Caco-2 (cell line): ENCODE results near the gene FKBP7. TPM values are rescaled to one million over a fixed set of nuclear protein-coding genes. Genes with fewer than 3 reads are reported as not detected.

ENCODE experiments used
- BruUV-seq: library from RNA; stranded (reverse); fragments of 400-500 nt; replicated peaks from 2 replicates; lab custom pipeline; 2021; lab: Mats Ljungman, UMichigan
- CTCF ChIA-PET: fragments of 300-600 bp; sonication (Branson Sonifier 250); formaldehyde crosslinking; loops from one replicate; lab custom pipeline; 2022; ENCODE audit warnings: antibody characterized with exemption; lab: Charles Lee
- POLR2A ChIA-PET: fragments of 300-600 bp; sonication (Branson Sonifier 250); formaldehyde crosslinking; loops from one replicate; lab custom pipeline; 2022; ENCODE audit warnings: antibody characterized with exemption; lab: Charles Lee
- DNase-seq, 2 experiments: peaks; one replicate each; pipeline versions ENCODE4 v3.0.0 to v3.0.0-alpha.2; 2020 to 2022
- H3K27me3 ChIP-seq: replicated peaks from 2 replicates; pipeline ENCODE4 v1.6.0; 2011; ENCODE audit warnings: low read length; ENCODE audit not compliant: control insufficient read depth, insufficient read depth
- H3K36me3 ChIP-seq: 2 replicates; pipeline ENCODE4 v1.5.1; 2011; ENCODE audit warnings: low read length; ENCODE audit not compliant: control insufficient read depth, insufficient read depth
- H3K4me1 ChIP-seq: fragments of 250-450 bp; sonication (Bioruptor Pico); 2 replicates; pipeline ENCODE4 v1.5.1; 2020; ENCODE audit warnings: mild to moderate bottlenecking
- H3K4me3 ChIP-seq: 2 replicates; pipeline ENCODE4 v1.5.1; 2011; ENCODE audit warnings: low read depth, mild to moderate bottlenecking, control low read depth, low read length
- H3K9me3 ChIP-seq: fragments of 250-450 bp; sonication (Bioruptor Pico); 2 replicates; pipeline ENCODE4 v1.5.1; 2020; ENCODE audit warnings: mild to moderate bottlenecking, moderate library complexity
- H3K27ac Mint-ChIP-seq: one replicate; pipeline ENCODE4 v1.8.0; 2022; ENCODE audit warnings: mixed read lengths; ENCODE audit not compliant: unreplicated experiment
- H3K27me3 Mint-ChIP-seq: one replicate; pipeline ENCODE4 v1.8.0; 2022; ENCODE audit warnings: mixed read lengths; ENCODE audit not compliant: insufficient read depth, unreplicated experiment
- H3K36me3 Mint-ChIP-seq: one replicate; pipeline ENCODE4 v1.8.0; 2022; ENCODE audit warnings: mild to moderate bottlenecking, mixed read lengths; ENCODE audit not compliant: insufficient read depth, unreplicated experiment
- H3K4me1 Mint-ChIP-seq: one replicate; pipeline ENCODE4 v1.8.0; 2022; ENCODE audit warnings: low read depth, mixed read lengths; ENCODE audit not compliant: unreplicated experiment
- H3K4me3 Mint-ChIP-seq: one replicate; pipeline ENCODE4 v1.8.0; 2022; ENCODE audit warnings: mild to moderate bottlenecking, moderate library complexity, mixed read lengths; ENCODE audit not compliant: unreplicated experiment
- H3K9me3 Mint-ChIP-seq: one replicate; pipeline ENCODE4 v1.8.0; 2022; ENCODE audit warnings: mixed read lengths; ENCODE audit not compliant: unreplicated experiment
- CTCF ChIP-seq, 2 experiments: fragments of 200-600 bp in 1 of 2; IDR thresholded peaks; 1 replicate in 1 of 2; 2 replicates in 1 of 2; pipeline versions ENCODE4 v1.5.1 to v1.8.0; 2011 to 2022; ENCODE audit warnings: antibody characterized with exemption in 1 of 2, control low read depth in 1 of 2, inconsistent platforms in 1 of 2, low read depth in 1 of 2, low read length in 1 of 2, mild to moderate bottlenecking in 1 of 2, moderate library complexity in 1 of 2; ENCODE audit not compliant: insufficient read depth in 1 of 2, severe bottlenecking in 1 of 2, unreplicated experiment in 1 of 2
- intact Hi-C: fragments of 100-400 bp; cut with micrococcal nuclease; formaldehyde crosslinking; loops from one replicate; pipeline ENCODE4 v1.10.0; 2022; ENCODE audit not compliant: unreplicated experiment
- total RNA-seq: library from RNA; stranded (reverse); gene quantifications from 2 replicates; pipeline ENCODE4 v1.2.3, GENCODE V29; 2022

FKBP7 gene
- total RNA-seq, 1 experiment from 2014 or later: 2.4 TPM

- intact Hi-C loops: no loop called here
- POLR2A ChIA-PET: no interaction called here
- CTCF ChIA-PET: no interaction called here
Observed at GRCh38 chr2:178521304-178522150, 43.1 kb upstream of the FKBP7 start.

GRCh38 chr2:178517496-178517895 lies 39.1 kb upstream of the FKBP7 start:
- CTCF ChIA-PET: no interaction called here
- POLR2A ChIA-PET: no interaction called here

More at GRCh38 chr2:178521304-178522150, 43.1 kb upstream of the FKBP7 start:
- Mint-ChIP-seq H3K27ac (no peak overlapping the region), H3K9me3 (no peaks in the 10 kb centered on the region), H3K4me1 (no peaks in the 10 kb centered on the region), H3K4me3 (no peak overlapping the region), H3K36me3 (peaks cover 5% of the 10 kb centered on the region), H3K27me3 (no peaks in the 10 kb centered on the region)
- no peak for DNase-seq
- Histone ChIP-seq H3K4me3 (no peak overlapping the region), H3K36me3 (no peaks in the 10 kb centered on the region), H3K27me3 (no peaks in the 10 kb centered on the region), H3K4me1 (0 out of 2 replicates have a peak, but pooled peaks cover 2% of the 10 kb centered on the region), H3K9me3 (no peaks in the 10 kb centered on the region)
- no TSS peak for BruUV-seq
- TF ChIP-seq CTCF (IDR thresholded peaks at IDR 0.05; ENCODE audit: insufficient read depth in 1 of 2, low read depth in 1 of 2, low read length in 1 of 2, severe bottlenecking in 1 of 2, unreplicated experiment in 1 of 2): no peak

DNA sequence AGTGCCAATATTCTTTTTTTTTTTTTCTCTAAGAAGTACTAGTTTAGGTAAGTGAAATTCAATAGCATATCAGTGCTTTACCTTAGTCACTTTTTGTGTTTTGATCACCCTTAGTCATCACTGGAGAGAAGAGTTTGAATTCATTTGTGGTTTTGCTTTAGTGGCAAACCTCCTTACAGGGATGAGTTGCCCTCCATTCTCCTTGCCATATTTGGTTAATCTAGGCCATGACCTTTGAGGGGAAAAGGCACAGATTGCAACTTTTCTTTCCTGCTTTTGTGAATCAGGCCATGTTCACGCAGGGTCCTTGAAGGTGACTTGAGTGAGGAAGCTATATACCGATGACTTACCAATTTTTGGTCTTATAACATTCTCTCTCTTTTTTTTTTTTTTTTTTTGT lies 36.3 kb upstream of the FKBP7 start:
- no peak overlapping the region for H3K27ac Mint-ChIP-seq
- H3K4me1 ChIP-seq: no peaks in the 10 kb centered on the region
- H3K9me3 ChIP-seq: no peaks in the 10 kb centered on the region
- H3K4me3 Mint-ChIP-seq: no peak overlapping the region
- intact Hi-C loops: no loop called here
- H3K36me3 ChIP-seq: no peaks in the 10 kb centered on the region
- ChIA-PET CTCF (interaction anchor here (0.6 kb wide), 1 partner anchor 15 kb away, joined by 3 read pairs; no protein-coding TSS in a partner anchor), POLR2A (no interaction called here)
- H3K9me3 Mint-ChIP-seq: no peaks in the 10 kb centered on the region
- no peaks in the 10 kb centered on the region for H3K27me3 ChIP-seq
- H3K4me3 ChIP-seq: no peak overlapping the region
- H3K4me1 Mint-ChIP-seq: no peaks in the 10 kb centered on the region
- TF ChIP-seq CTCF (IDR thresholded peaks at IDR 0.05; ENCODE audit: insufficient read depth in 1 of 2, low read depth in 1 of 2, low read length in 1 of 2, severe bottlenecking in 1 of 2, unreplicated experiment in 1 of 2): no peak
- no peaks in the 10 kb centered on the region for H3K27me3 Mint-ChIP-seq
- no TSS peak for BruUV-seq
- peaks cover 11% of the 10 kb centered on the region for H3K36me3 Mint-ChIP-seq
- DNase-seq: no peak

More at GRCh38 chr2:178517496-178517895, 39.1 kb upstream of the FKBP7 start:
- H3K4me3 Mint-ChIP-seq: no peak overlapping the region
- no TSS peak for BruUV-seq
- H3K36me3 Mint-ChIP-seq: peaks cover 11% of the 10 kb centered on the region
- Histone ChIP-seq H3K27me3 (no peaks in the 10 kb centered on the region), H3K9me3 (no peaks in the 10 kb centered on the region), H3K36me3 (no peaks in the 10 kb centered on the region), H3K4me1 (no peaks in the 10 kb centered on the region), H3K4me3 (no peak overlapping the region)
- intact Hi-C loops: no loop called here
- H3K27ac Mint-ChIP-seq: no peak overlapping the region
- no peak for DNase-seq
- no peak for TF ChIP-seq CTCF (IDR thresholded peaks at IDR 0.05; ENCODE audit: insufficient read depth in 1 of 2, low read depth in 1 of 2, low read length in 1 of 2, severe bottlenecking in 1 of 2, unreplicated experiment in 1 of 2)
- H3K9me3 Mint-ChIP-seq: no peaks in the 10 kb centered on the region
- no peaks in the 10 kb centered on the region for H3K4me1 Mint-ChIP-seq
- no peaks in the 10 kb centered on the region for H3K27me3 Mint-ChIP-seq
